Posterior vena cava (tissue), 2 donors: ENCODE data around the gene IL19. TPM values are rescaled to one million over a fixed set of nuclear protein-coding genes. Genes with fewer than 3 reads are reported as not detected.
"Not testable (repeated sequence)": the region's sequence is repeated elsewhere in the genome, so short reads cannot be mapped to it uniquely, and the experiment has no call there.

Source experiments
- DNase-seq: peaks from one replicate; pipeline ENCODE4 v3.0.0-alpha.2; 2020; ENCODE audit warnings: low spot score
- intact Hi-C, 2 donors: fragments of 100-400 bp; cut with DNase I; formaldehyde crosslinking; loops; one replicate each; pipeline versions ENCODE4 v1.14.1 to v1.14.2; 2022 to 2023
- total RNA-seq, 2 donors: library from RNA; stranded (reverse); fragmentation: NEBNext Ultra II Directional; extraction: Animal tissue kit (Norgen Biotek cat#: 25700); gene quantifications; one replicate each; pipeline ENCODE4 v1.2.1, GENCODE V29; 2021
- donor health status: DM: yes; HTN: yes; CAD: no.
- donor health status: DM: yes; HTN: yes; CAD: no.

Gene IL19
- total RNA-seq, 2 donors from 2014 or later = not detected

DNA sequence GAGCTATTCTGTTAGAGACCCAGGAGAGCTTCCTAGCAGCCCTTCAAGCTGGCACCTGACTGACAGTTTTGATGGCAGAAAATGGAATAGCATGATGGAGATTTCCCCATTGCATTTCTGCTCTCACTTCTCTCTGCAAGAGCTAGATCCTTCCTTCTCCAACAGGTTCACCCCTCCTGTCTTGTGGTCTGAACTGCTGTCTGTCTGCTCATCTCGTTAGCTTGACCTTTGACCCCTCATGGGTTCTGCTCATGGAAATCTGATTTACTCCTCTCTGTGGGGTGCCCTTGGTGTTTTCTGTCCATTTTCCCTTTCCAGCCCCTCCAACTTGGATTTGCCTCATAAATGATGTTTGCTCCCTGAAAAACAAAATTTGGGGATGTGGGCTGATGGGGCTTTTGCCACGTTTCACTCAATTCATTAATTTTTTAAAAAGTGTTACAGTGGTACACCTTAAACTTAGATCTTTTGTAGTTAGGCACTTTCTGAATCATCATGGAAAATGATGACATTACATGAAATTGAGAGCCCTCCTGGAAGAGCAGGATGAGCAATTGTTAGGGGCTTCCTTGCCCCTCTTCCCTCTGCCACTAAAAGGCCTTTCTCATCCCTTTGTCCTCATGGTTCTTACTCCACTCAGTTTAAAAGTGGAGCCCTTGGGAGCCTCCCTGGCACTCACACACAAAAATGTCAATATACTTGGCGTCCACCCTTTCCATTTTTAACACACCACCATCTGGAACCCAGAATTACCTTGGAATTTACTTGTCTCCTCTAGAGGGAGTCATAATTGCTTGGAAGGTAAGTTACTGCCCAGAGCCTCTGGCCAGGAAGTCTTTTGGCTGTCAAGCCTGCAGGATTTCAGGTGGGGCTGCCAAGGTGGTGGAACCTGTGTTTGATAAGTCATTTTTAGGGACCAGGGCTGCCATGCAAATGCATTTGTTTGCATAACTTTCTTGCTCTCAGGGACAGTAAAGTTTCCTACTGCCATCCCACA lies 31.9 kb upstream of the IL19 start:
- no peak for DNase-seq
- intact Hi-C loops = loop anchor here in 1 of 2 donors (1.0 to 10.0 kb wide), 2 partner anchors 32 to 166 kb away; no protein-coding TSS in a partner anchor

DNA sequence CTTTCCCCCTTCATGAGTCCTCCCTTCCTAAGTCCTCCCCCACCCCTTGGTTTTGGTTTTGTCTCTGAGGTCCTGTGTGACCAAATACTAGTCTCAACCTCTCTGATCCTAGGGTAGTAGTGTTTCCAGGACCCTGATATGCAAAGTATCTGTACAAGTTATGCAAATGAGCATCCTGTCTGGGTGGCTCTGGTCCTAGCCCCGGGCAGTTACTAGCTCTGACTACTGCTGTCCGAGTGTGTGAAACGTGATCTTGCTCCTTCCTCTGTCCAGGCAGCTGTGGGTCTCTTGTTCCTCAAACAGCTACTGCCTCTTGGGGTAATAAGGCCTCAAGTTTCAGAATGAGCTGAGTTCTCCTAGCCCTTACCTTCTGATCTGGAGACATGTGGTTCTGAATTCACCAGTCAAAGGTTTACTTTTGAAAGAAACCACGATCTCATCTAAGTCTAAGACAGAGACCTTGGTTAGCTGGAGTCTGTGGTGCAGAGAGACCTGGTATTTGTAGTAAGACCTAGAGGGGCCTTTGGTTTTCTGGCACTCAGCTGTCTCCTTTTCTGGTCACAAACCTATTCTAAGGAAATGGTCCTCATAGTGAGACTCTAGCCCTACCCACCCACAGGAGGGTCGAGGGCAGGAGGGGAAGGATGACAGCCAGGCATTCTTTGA lies 31.0 kb upstream of the IL19 start:
- intact Hi-C loops = loop anchor here in 1 of 2 donors (10.0 kb wide), 1 partner anchor 165 kb away; no protein-coding TSS in a partner anchor
- DNase-seq = no peak

- no peak for DNase-seq
- intact Hi-C loops = no loop called here
Measured at GRCh38 chr1:206741142-206741701, 29.4 kb upstream of the IL19 start.

DNA sequence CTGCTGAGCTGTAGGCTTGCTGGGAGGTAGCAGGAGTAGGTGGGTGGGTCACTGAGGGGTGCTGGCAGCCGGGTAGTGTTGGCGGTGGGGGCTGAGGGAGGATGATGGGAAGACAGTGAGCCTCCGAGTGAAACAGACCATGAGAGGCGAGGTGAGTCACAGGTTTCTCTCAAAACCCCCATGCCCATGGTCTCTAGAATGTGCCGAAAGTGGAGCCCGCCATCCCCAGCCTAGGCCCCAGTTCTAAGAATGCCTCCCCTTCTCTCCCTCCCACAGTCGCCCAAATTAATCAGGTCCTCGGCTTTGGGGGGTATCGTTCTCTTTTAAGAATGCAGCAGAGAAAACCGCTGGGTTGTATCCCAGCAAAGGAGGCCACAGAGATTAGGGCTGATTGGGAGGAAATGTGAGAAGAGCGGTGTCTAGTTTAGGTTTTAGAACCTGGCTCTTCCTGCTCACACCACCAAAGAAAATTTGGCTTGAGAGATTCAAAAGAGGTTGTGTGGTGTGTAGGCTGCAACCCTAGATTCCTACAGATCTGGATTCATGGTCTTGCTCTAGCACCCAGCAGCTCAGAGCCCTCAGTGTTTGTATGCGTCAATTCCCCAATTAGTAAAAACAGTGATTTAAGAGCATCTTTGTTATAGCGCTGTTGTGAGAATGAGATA lies 27.7 kb upstream of the IL19 start:
- intact Hi-C loops = no loop called here

DNA sequence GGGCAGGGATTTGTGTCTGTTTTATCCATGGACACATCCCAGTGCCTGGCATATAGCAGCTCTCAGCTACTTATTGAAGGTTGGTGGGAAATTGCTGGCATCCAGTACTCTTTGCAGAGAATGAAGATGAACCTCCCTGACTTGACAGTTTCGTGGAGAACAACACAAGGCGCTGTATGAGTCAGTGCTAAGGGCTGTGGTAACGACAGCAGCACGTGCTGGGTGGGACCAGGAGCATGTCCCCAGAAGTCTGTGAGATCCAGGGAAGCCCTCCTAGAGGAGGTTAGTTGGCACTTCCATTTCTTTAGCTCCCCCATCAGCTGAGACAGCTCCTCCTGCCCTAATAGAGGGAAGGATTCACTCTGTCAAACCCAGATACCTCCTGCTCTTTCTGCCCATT lies 25.9 kb upstream of the IL19 start:
- intact Hi-C loops = no loop called here
- DNase-seq = no peak

More for the DNA sequence above, 27.7 kb upstream of the IL19 start:
- DNase-seq = no peak

DNA sequence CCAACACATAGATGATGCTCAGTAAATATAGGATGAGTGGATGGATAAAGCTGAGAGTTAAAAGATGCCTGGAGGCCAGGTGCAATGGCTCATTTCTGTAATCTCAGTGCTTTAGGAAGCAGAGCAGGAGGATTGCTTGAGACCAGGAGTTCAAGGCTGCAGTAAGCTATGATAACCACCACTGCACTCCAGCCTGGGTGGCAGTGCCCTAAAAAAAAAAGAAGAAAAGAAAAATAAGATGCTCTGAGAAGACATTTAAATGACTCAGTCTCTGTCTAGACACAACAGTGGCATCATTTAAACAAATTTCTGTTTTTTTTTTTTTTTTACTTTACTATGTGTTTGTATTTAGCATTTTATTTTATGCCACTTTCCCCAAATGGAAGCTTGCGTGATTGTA lies 25.3 kb upstream of the IL19 start:
- DNase-seq = no peak
- intact Hi-C loops = no loop called here

DNA sequence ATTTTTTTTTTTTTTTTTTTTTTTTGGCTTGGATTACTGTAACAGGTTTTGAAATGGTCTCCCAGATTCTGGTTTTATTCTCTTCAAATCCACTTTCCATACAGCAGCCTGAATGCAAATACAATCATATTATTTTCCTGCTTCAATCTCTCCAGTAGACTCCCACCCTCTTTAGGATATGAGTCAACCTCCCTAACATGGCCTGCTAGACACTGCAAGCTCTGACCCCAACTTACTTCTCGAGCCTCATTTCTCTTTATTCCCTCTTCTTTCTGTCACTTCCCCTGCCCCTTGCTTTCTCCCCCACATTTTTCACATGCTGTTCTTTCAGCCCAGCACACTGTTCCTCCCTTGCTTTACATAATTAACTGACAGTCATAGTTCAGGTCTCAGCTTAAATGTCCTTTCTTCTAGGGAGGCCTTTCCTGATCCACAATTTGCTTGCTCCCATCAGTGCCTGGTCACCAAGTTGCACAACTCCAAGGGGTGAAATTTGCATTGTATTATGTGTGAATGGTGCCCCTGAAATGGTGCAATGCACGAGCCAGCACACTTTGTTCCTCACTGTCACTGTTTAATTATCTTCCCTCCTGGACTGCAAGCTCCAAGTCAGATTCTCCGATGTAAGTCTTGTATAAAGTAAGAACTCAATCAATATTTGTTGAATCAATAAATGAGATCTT lies 22.1 kb upstream of the IL19 start:
- intact Hi-C loops = no loop called here
- no peak for DNase-seq

DNA sequence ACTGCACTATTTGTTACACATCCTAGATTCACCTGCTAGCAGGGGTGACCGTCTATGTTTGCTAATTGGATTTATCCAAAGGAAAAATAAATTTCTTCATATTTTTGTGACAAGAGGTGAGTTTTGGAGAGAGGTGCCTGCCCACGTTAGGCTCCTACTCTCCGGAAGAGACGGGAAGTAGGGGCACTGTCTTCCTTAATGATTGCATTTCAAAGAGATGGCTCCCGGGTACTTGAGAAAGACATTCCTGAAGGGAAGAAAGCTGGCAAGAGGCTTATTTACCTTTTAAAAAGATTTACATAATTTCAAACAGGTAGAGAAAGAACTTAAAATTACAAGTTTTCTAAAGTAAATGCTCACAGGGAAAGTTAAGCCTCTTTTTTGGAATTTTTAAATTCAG lies 18.7 kb upstream of the IL19 start:
- intact Hi-C loops = no loop called here
- DNase-seq = no peak

DNA sequence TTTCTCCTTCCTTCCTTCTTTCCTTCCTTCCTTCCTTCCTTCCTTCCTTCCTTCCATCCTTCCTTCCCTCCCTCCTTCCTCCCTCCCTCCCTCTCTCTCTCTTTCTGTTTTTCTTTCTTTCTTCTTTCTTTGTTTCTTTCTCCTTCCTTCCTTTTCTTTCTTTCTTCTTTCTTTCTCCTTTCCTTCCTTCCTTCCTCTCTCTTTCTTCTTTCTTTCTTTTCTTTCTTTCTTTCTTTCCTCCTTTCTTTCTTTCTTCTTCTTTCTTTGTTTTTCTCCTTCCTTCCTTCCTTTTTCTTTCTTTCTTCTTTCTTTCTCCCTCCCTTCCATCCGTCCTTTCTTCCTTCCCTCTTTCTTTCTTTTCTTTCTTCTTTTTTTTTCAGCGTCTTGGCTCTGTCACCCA lies 18.1 kb upstream of the IL19 start:
- no peak for DNase-seq
- intact Hi-C loops = no loop called here

- no peak for DNase-seq
- intact Hi-C loops = no loop called here
Measured at GRCh38 chr1:206753141-206753540, 17.4 kb upstream of the IL19 start.

DNA sequence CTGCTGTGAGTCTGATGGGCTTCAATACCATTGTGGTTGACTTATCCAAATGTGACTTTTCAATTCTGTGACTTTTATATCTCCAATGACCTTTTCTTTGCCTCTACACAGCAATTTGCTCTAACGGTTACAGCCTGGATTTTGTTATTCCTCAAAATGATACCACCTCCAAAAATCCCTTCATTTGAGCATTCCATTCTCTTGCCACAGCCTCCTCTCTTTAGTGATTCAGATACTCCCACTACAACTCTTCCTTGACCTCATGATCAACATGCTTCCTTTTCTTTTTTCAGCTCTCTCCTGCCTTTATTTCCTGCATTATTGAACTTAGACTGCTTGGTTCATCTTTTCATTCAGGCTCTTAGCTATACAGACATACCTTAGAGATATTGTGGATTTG lies 16.6 kb upstream of the IL19 start:
- intact Hi-C loops = no loop called here
- no peak for DNase-seq

DNA sequence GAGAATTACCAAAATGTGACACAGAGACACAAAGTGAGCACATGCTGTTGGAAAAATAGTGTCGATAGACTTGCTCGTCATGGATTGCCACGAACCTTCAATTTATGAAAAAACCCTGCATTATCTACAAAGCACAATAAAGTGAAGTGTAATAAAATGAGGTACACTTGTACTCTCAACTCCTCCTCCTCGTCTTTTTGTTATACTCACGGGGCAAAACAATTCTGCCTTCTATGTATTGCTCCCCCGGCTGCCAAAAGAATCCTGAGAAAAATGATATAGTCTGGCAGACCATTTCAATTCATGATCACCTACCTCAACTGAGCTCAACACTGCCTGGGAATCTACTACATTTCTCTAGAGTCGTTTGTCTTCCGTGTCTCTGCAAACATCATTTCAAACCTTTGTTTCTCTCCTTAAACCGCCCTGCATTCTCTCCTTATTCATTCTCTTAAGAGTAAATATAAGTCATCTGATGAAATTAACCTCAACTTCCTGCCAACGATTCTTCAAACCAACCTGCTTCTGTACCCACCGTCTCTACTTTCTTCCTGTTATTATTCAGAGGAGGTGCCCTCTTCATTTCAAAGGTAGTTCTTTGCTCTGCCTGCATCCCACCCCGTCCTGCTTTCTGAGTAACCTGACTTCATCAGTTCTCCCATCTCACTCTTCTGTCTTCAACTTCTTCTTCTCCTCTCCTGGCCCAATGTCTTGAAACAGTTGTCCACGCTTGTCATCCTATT lies 12.9 kb upstream of the IL19 start:
- intact Hi-C loops = no loop called here
- DNase-seq = no peak

GRCh38 chr1:206760590-206760989 lies 10.0 kb upstream of the IL19 start:
- intact Hi-C loops = no loop called here
- no peak for DNase-seq

GRCh38 chr1:206761159-206761768 lies 9.3 kb upstream of the IL19 start:
- no peak for DNase-seq
- intact Hi-C loops = no loop called here

GRCh38 chr1:206762741-206763364 lies 7.7 kb upstream of the IL19 start:
- intact Hi-C loops, DNase-seq: not testable (repeated sequence)

GRCh38 chr1:206765771-206766170 lies 4.8 kb upstream of the IL19 start:
- DNase-seq, intact Hi-C loops: not testable (repeated sequence)

DNA sequence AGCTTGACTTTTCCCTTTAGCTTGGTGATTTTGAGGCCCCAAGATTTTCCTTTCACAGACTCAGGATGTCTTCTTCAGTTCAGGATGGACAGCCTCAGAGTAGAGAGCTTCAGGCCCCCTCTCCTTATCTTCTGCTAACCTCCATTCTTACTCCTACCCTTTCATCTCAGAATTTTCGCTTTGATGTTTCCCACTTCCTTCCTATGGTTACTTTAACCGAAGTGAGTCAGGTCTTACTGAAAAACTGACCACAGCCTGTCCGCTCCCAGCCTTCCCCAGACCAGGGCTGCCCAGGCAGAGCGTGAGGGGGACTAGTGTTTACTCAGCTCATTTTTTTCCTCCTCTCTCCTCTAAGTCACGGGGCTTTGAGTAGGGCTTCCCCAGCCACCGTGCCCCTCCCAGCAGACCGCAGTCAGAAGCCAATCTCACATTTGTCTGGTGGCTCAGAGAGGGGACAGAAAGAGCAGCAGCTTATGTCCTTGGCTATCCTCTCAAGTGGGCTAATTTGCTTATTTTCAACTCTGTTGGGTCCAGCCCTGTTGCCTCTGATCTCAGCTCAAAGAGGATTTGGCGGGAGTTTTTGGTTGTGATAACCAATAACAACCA lies 4.2 kb upstream of the IL19 start:
- intact Hi-C loops = no loop called here
- peak; percentile 88 for DNase-seq
